ENCODE measurements around the gene IGF2R.

IGF2R gene

DNA sequence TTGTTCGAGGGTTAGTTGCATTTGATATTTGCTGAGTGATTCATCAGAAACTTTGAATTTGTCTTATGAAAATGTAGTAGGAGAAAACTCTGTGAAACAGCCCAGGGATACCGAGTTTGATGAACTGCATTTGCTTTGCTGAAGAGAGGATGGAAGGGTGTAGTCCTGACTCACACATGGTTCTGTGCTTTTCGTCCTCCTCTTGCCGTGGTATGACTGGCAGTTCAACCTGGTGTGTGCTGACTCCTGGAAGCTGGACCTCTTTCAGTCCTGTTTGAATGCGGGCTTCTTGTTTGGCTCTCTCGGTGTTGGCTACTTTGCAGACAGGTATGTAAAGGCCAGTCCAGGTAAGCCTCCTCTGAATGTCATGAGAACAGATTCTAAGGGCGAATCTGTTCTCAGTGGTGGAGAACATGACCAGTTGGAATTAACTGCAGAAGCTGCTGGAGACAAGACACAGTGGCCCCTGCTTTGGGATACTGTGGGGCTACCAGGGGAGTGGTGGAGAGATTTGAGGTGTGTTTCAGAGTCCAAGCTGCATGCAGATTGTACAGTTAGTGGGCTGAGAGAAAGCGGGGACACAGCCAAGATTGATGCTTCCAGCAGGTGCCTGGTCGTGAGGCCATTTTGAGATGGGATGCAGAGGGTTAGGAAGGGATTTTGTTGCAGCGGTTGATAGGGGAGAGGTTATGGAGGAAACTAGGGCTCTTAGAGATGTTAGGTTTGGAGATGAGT is 161.2 kb downstream of the IGF2R start:
- TF ChIP-seq TAF1 (IDR thresholded peaks at IDR 0.05; ENCODE audit: low read depth): no peak
- TF ChIP-seq EP300 (IDR thresholded peaks at IDR 0.05; ENCODE audit: borderline replicate concordance): no peak
- TF ChIP-seq TCF12 (IDR thresholded peaks at IDR 0.05; ENCODE audit: low read depth): no peak
- TF ChIP-seq, protein P1, sequence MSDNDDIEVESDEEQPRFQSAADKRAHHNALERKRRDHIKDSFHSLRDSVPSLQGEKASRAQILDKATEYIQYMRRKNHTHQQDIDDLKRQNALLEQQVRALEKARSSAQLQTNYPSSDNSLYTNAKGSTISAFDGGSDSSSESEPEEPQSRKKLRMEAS (IDR thresholded peaks at IDR 0.05): no peak
- no peak for TF ChIP-seq YY1 (IDR thresholded peaks at IDR 0.05; ENCODE audit: low read depth)
- no peak for TF ChIP-seq ZBTB7A (IDR thresholded peaks at IDR 0.05; ENCODE audit: low read depth)
- TF ChIP-seq NFIC (IDR thresholded peaks at IDR 0.05): no peak
- TF ChIP-seq CEBPB (IDR thresholded peaks at IDR 0.05): no peak
- no peak for TF ChIP-seq EGR1 (IDR thresholded peaks at IDR 0.05)
- no peak for TF ChIP-seq CREB1 (IDR thresholded peaks at IDR 0.05; ENCODE audit: low read depth)
- no peak for TF ChIP-seq FOXM1 (IDR thresholded peaks at IDR 0.05; ENCODE audit: borderline replicate concordance, low read depth)
- TF ChIP-seq, protein P2, sequence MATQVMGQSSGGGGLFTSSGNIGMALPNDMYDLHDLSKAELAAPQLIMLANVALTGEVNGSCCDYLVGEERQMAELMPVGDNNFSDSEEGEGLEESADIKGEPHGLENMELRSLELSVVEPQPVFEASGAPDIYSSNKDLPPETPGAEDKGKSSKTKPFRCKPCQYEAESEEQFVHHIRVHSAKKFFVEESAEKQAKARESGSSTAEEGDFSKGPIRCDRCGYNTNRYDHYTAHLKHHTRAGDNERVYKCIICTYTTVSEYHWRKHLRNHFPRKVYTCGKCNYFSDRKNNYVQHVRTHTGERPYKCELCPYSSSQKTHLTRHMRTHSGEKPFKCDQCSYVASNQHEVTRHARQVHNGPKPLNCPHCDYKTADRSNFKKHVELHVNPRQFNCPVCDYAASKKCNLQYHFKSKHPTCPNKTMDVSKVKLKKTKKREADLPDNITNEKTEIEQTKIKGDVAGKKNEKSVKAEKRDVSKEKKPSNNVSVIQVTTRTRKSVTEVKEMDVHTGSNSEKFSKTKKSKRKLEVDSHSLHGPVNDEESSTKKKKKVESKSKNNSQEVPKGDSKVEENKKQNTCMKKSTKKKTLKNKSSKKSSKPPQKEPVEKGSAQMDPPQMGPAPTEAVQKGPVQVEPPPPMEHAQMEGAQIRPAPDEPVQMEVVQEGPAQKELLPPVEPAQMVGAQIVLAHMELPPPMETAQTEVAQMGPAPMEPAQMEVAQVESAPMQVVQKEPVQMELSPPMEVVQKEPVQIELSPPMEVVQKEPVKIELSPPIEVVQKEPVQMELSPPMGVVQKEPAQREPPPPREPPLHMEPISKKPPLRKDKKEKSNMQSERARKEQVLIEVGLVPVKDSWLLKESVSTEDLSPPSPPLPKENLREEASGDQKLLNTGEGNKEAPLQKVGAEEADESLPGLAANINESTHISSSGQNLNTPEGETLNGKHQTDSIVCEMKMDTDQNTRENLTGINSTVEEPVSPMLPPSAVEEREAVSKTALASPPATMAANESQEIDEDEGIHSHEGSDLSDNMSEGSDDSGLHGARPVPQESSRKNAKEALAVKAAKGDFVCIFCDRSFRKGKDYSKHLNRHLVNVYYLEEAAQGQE (IDR thresholded peaks at IDR 0.05; ENCODE audit: low read depth): no peak
- no peak for TF ChIP-seq RAD21 (IDR thresholded peaks at IDR 0.05; ENCODE audit: low read depth)
- TF ChIP-seq, protein P3, sequence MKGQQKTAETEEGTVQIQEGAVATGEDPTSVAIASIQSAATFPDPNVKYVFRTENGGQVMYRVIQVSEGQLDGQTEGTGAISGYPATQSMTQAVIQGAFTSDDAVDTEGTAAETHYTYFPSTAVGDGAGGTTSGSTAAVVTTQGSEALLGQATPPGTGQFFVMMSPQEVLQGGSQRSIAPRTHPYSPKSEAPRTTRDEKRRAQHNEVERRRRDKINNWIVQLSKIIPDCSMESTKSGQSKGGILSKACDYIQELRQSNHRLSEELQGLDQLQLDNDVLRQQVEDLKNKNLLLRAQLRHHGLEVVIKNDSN (IDR thresholded peaks at IDR 0.05): no peak

DNA sequence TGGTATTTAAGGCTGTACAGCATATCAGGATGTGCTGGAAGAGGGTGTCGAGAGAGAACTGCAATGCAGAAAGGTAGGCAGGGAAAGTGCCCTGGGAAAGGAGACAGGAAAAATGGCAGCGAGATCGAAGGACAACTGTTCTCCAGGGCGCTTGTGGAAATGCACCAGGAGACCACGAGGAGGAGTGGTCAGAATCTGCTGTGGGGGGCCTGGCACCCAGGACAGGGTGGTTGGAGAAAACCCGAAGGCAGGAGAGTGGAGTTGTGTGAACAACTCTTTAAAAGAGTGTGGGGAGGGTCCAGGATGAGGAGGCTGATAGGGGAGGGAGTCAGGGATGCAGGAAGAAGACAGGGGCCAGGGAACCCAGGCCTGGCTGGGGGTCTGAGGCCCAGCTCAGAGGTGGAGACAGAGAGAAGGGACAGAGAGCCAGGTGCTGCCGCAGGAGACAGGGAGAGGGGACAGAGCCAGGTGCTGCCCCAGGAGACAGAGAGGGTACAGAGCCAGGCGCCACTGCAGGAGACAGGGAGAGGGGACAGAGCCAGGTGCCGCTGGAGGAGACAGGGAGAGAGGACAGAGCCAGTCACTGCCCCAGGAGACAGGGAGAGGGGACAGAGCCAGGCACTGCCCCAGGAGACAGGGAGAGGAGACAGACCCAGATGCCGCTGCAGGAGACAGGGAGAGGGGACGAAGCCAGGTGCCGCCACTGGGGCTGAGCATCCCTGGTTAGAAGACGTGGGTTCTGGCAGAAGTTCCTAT is 162.0 kb downstream of the IGF2R start:
- TF ChIP-seq YY1 (IDR thresholded peaks at IDR 0.05; ENCODE audit: low read depth): no peak
- TF ChIP-seq, protein P2 (IDR thresholded peaks at IDR 0.05; ENCODE audit: low read depth): no peak

GRCh38 chr6:160131636-160132296 is 162.9 kb downstream of the IGF2R start:
- TF ChIP-seq CREB1 (IDR thresholded peaks at IDR 0.05; ENCODE audit: low read depth) (no peak), FOXM1 (IDR thresholded peaks at IDR 0.05; ENCODE audit: borderline replicate concordance, low read depth) (no peak), CEBPB (IDR thresholded peaks at IDR 0.05) (no peak), RAD21 (IDR thresholded peaks at IDR 0.05; ENCODE audit: low read depth) (no peak)
- TF ChIP-seq, protein P2 (IDR thresholded peaks at IDR 0.05; ENCODE audit: low read depth): no peak

- no peak for TF ChIP-seq CREB1 (IDR thresholded peaks at IDR 0.05; ENCODE audit: low read depth)
- TF ChIP-seq, protein P3 (IDR thresholded peaks at IDR 0.05): no peak
- TF ChIP-seq TAF1 (IDR thresholded peaks at IDR 0.05; ENCODE audit: low read depth): no peak
- no peak for TF ChIP-seq EGR1 (IDR thresholded peaks at IDR 0.05)
- TF ChIP-seq, protein P1 (IDR thresholded peaks at IDR 0.05): no peak
- TF ChIP-seq YY1 (IDR thresholded peaks at IDR 0.05; ENCODE audit: low read depth): no peak
- TF ChIP-seq EP300 (IDR thresholded peaks at IDR 0.05; ENCODE audit: borderline replicate concordance): no peak
- no peak for TF ChIP-seq CEBPB (IDR thresholded peaks at IDR 0.05)
- no peak for TF ChIP-seq NFIC (IDR thresholded peaks at IDR 0.05)
- no peak for TF ChIP-seq TCF12 (IDR thresholded peaks at IDR 0.05; ENCODE audit: low read depth)
- no peak for TF ChIP-seq ZBTB7A (IDR thresholded peaks at IDR 0.05; ENCODE audit: low read depth)
- TF ChIP-seq TEAD4 (IDR thresholded peaks at IDR 0.05): no peak
- TF ChIP-seq RAD21 (IDR thresholded peaks at IDR 0.05; ENCODE audit: low read depth): no peak
- no peak for TF ChIP-seq FOXM1 (IDR thresholded peaks at IDR 0.05; ENCODE audit: borderline replicate concordance, low read depth)
- TF ChIP-seq, protein P2 (IDR thresholded peaks at IDR 0.05; ENCODE audit: low read depth): no peak
Measured at GRCh38 chr6:160132297-160132637, 163.4 kb downstream of the IGF2R start.

Measured in Ishikawa (cell line).